ENCODE results near the gene ARID1B. TPM values are rescaled to one million over a fixed set of nuclear protein-coding genes. Genes with fewer than 3 reads are reported as not detected.

The ARID1B gene
- total and polyA plus RNA-seq, 10 of the 15 experiments (the other 5 are each of a cell fraction or from before 2014, with no cell fraction given), result 24.7 to 133 (median 54.6) TPM

- TF ChIP-seq FOXM1 (IDR thresholded peaks at IDR 0.05; ENCODE audit: low read depth, low read length) (no peak), PBX3 (IDR thresholded peaks at IDR 0.05; ENCODE audit: insufficient replicate concordance, low read depth, low read length) (no peak), JUND (IDR thresholded peaks at IDR 0.05; ENCODE audit: low read depth, low read length) (no peak)
Observed at GRCh38 chr6:157216570-157216969, 439.4 kb downstream of the ARID1B start (continued).

GRCh38 chr6:157217198-157217893 lies 440.2 kb downstream of the ARID1B start:
- in situ Hi-C loops (cut with MboI), result no loop called here

More at GRCh38 chr6:157217198-157217893, 440.2 kb downstream of the ARID1B start:
- no peaks in the 10 kb centered on the region for H3K4me1 ChIP-seq (ENCODE audit: control insufficient read depth, insufficient read depth, low read length)
- CTCF ChIA-PET, result no interaction called here
- ATAC-seq (no peak), DNase-seq (ENCODE audit: low read depth, low spot score) (no peak), FAIRE-seq (no peak)
- no peaks in the 10 kb centered on the region for H3K9me3 ChIP-seq (replicated peaks; ENCODE audit: control insufficient read depth, insufficient read depth, low read length)
- WGBS (ENCODE audit: insufficient coverage, insufficient replicate concordance, low lambda C conversion rate, missing lambda C conversion rate), result 65% methylated on average over 20 of the region's 20 CpGs
- no peak overlapping the region for H2AFZ ChIP-seq (ENCODE audit: control insufficient read depth, low read depth, low read length)
- SMC1A ChIA-PET (ENCODE audit: uncharacterized antibody, unreplicated experiment), result no interaction called here
- H4K20me1 ChIP-seq (ENCODE audit: control insufficient read depth, insufficient read depth), result no peaks in the 10 kb centered on the region
- H3K36me3 ChIP-seq (ENCODE audit: control insufficient read depth in 2 of 2, insufficient read depth in 2 of 2, low read length in 1 of 2), result no peaks in the 10 kb centered on the region
- H3K79me2 ChIP-seq (ENCODE audit: control insufficient read depth, insufficient read depth, low read length), result no peaks in the 10 kb centered on the region
- no peak overlapping the region for H3K4me2 ChIP-seq (ENCODE audit: control insufficient read depth, insufficient read depth)
- H3K4me3 ChIP-seq, result no peak overlapping the region
- H3K9ac ChIP-seq (ENCODE audit: control insufficient read depth, insufficient read depth, low read length), result no peak overlapping the region
- intact Hi-C loops (cut with micrococcal nuclease; ENCODE audit: unreplicated experiment), result no loop called here
- no peaks in the 10 kb centered on the region; a peak in 1 of 4 replicates for H3K27me3 ChIP-seq (replicated peaks in 1 of 2; ENCODE audit: control insufficient read depth in 2 of 2, insufficient read depth in 2 of 2, low read length in 1 of 2)
- no peak overlapping the region for H3K27ac ChIP-seq (ENCODE audit: control insufficient read depth, insufficient read depth)
- POLR2A ChIA-PET, result interaction anchor here (0.6 kb wide), 1 partner anchor 1491 kb away, joined by 3 read pairs; no protein-coding TSS in a partner anchor
- RAD21 ChIA-PET (ENCODE audit: unreplicated experiment), result no interaction called here
- BruUV-seq (replicated peaks), result no TSS peak
- TF ChIP-seq USF1 (IDR thresholded peaks at IDR 0.05; ENCODE audit: borderline replicate concordance, extremely low read length, insufficient read depth, low read depth, low read length), result no peak
- no peak for TF ChIP-seq NFXL1 (IDR thresholded peaks at IDR 0.05; ENCODE audit: borderline replicate concordance)
- no peak for TF ChIP-seq ZSCAN29 (IDR thresholded peaks at IDR 0.05)
- TF ChIP-seq FOXM1 (IDR thresholded peaks at IDR 0.05; ENCODE audit: low read depth, low read length), result no peak
- no peak for TF ChIP-seq ZNF207 (IDR thresholded peaks at IDR 0.05; ENCODE audit: borderline replicate concordance)
- TF ChIP-seq JUNB (IDR thresholded peaks at IDR 0.05), result no peak
- no peak for TF ChIP-seq BRCA1 (IDR thresholded peaks at IDR 0.05; ENCODE audit: low read depth, low read length)

Data from GM12878 (cell line).